Ascending aorta (tissue), 2 donors: Measurements from ENCODE around the gene KRT25. TPM values are rescaled to one million over a fixed set of nuclear protein-coding genes. Genes with fewer than 3 reads are reported as not detected.

Source experiments
- DNase-seq, 2 donors: peaks; one replicate each; pipeline ENCODE4 v3.0.0-alpha.2; 2019; ENCODE audit warnings: low spot score in 2 of 2
- H3K27ac ChIP-seq, 2 donors: fragments of 200-600 bp; sonication (generic); one replicate each; pipeline ENCODE4 v1.5.1; 2016 to 2017; ENCODE audit warnings: mild to moderate bottlenecking in 1 of 2
- H3K27me3 ChIP-seq: fragments of 200-600 bp; sonication (generic); one replicate; pipeline ENCODE4 v1.5.1; 2017
- H3K36me3 ChIP-seq, 2 donors: fragments of 200-600 bp; sonication (generic); one replicate each; pipeline ENCODE4 v1.5.1; 2016
- H3K4me1 ChIP-seq, 2 donors: fragments of 200-600 bp; sonication (generic); one replicate each; pipeline ENCODE4 v1.5.1; 2016 to 2017; ENCODE audit warnings: mild to moderate bottlenecking in 1 of 2
- H3K4me3 ChIP-seq, 2 donors: fragments of 200-600 bp; sonication (generic); one replicate each; pipeline ENCODE4 v1.5.1; 2016 to 2017; ENCODE audit warnings: mild to moderate bottlenecking in 1 of 2
- H3K9me3 ChIP-seq, 2 donors: fragments of 200-600 bp; sonication (generic); one replicate each; pipeline ENCODE4 v1.5.1; 2016
- CTCF ChIP-seq, 3 experiments: fragments of 200-600 bp in 2 of 3; fragments of 450-650 bp in 1 of 3; sonication (generic) in 2 of 3; IDR thresholded peaks; one replicate each; pipeline ENCODE4 v1.5.1; 2016 to 2019; ENCODE audit warnings: antibody characterized with exemption in 3 of 3, mild to moderate bottlenecking in 1 of 3, moderate library complexity in 1 of 3
- intact Hi-C: fragments of 100-400 bp; cut with DNase I; formaldehyde crosslinking; loops from one replicate; pipeline ENCODE4 v1.15.1; 2023
- total RNA-seq: library from RNA; depleted of rRNA; stranded (reverse); fragments of >200 nt; gene quantifications from one replicate; pipeline ENCODE4 v1.1.0, GENCODE V29; 2016

KRT25 gene
- total RNA-seq, 1 donor from 2014 or later = not detected

DNA sequence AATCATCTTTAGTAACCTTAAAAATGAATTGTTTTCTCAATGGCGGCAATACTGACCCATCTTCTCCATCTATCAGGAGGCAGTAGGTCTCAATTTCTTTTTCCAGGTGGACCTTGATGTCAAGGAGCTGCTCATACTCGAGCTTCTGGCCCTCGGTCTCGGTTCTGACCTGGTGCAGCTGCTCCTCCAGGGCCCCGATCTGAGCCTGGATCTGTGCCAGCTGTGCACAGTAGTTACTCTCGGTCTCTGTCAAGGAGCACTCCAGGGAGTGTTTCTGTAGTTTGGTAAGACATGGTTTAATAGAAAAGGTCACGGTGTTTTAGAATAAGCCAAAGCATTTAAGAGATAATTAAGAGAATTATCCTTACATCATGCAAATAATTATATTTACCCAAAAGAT lies 22.3 kb upstream of the KRT25 start:
- intact Hi-C loops = no loop called here
- Histone ChIP-seq H3K27ac (no peak overlapping the region), H3K4me1 (no peaks in the 10 kb centered on the region), H3K9me3 (no peaks in the 10 kb centered on the region), H3K27me3 (no peaks in the 10 kb centered on the region), H3K36me3 (no peaks in the 10 kb centered on the region), H3K4me3 (no peak overlapping the region)
- TF ChIP-seq CTCF (IDR thresholded peaks at IDR 0.05) = no peak
- DNase-seq = no peak

- H3K27me3 ChIP-seq = no peaks in the 10 kb centered on the region
- no peak for TF ChIP-seq CTCF (IDR thresholded peaks at IDR 0.05)
- no peaks in the 10 kb centered on the region for H3K36me3 ChIP-seq
- intact Hi-C loops = no loop called here
- H3K4me1 ChIP-seq = no peaks in the 10 kb centered on the region
- H3K9me3 ChIP-seq = no peaks in the 10 kb centered on the region
- H3K4me3 ChIP-seq = no peak overlapping the region
- no peak for DNase-seq
- no peak overlapping the region for H3K27ac ChIP-seq
Observed at GRCh38 chr17:40775945-40776344, 20.8 kb upstream of the KRT25 start.

DNA sequence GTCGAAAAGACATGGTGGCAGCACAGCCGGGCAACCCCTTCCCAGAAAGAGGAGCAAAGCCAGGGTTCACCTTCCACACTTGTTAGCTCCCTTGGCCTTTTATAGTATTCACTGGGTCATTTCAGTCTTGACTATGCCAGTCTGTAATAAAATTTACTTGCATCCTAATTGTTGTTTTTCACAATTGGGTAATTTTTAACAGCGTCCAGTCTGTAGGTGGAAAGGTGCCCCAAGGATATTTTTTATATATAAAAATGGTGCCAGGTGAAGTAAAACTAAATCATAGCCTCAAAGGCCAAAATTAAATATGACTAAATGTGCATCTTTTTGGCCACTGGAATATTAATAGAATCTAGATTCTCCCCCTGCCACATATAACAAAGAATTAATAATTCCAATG lies 17.0 kb upstream of the KRT25 start, which contains the start of gene KRT26:
TSS of gene KRT26 (minus strand) at position 101 of the 400 bp plus-strand sequence. CDS start at position 13, 88 bp downstream.
- no peak within 1 kb of the TSS for H3K4me3 ChIP-seq
- no peak within 1 kb of the TSS for H3K27ac ChIP-seq
- no peaks in the 10 kb centered on the region for H3K9me3 ChIP-seq
- intact Hi-C loops = no loop called here
- no peak for TF ChIP-seq CTCF (IDR thresholded peaks at IDR 0.05)
- no peak for DNase-seq
- no peaks in the 10 kb centered on the region for H3K4me1 ChIP-seq
- H3K36me3 ChIP-seq = no peaks in the 10 kb centered on the region
- H3K27me3 ChIP-seq = no peaks in the 10 kb centered on the region

DNA sequence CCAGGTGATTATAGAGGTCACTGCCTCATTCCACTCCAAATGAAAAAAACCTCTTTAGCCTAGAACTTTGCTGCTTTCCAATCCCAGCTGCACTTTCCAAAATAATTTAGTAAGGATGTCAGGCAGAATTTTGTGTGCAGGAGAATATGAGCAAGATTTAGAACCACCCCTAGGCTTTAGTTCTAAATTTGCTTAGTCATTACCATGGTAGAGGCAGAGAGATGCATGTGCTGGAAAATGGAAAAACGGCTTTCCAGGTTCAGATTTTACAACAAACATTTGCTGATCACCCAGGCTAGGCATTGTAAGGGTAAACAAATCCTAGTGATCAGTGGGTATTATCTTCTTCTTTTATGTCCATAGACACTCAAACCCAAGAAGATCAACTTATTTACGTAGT lies 10.5 kb upstream of the KRT25 start:
- Histone ChIP-seq H3K9me3 (peaks cover 6 to 25% of the 10 kb centered on the region in 2 donors), H3K36me3 (no peaks in the 10 kb centered on the region)
- intact Hi-C loops = no loop called here

GRCh38 chr17:40763752-40764151 lies 8.6 kb upstream of the KRT25 start:
- intact Hi-C loops = no loop called here
- H3K4me1 ChIP-seq = no peaks in the 10 kb centered on the region
- H3K27ac ChIP-seq = no peak overlapping the region
- no peak for DNase-seq
- no peak for TF ChIP-seq CTCF (IDR thresholded peaks at IDR 0.05)
- peaks cover 12 to 44% of the 10 kb centered on the region in 2 donors for H3K9me3 ChIP-seq
- H3K36me3 ChIP-seq = no peaks in the 10 kb centered on the region
- H3K4me3 ChIP-seq = no peak overlapping the region
- H3K27me3 ChIP-seq = no peaks in the 10 kb centered on the region

More for the DNA sequence above, 10.5 kb upstream of the KRT25 start:
- Histone ChIP-seq H3K4me1 (no peaks in the 10 kb centered on the region), H3K4me3 (no peak overlapping the region), H3K27me3 (no peaks in the 10 kb centered on the region), H3K27ac (no peak overlapping the region)
- no peak for TF ChIP-seq CTCF (IDR thresholded peaks at IDR 0.05)
- no peak for DNase-seq
